Measurements from ENCODE around the gene KLHL40. TPM values are rescaled to one million over a fixed set of nuclear protein-coding genes. Genes with fewer than 3 reads are reported as not detected.

Gene KLHL40, protein sequence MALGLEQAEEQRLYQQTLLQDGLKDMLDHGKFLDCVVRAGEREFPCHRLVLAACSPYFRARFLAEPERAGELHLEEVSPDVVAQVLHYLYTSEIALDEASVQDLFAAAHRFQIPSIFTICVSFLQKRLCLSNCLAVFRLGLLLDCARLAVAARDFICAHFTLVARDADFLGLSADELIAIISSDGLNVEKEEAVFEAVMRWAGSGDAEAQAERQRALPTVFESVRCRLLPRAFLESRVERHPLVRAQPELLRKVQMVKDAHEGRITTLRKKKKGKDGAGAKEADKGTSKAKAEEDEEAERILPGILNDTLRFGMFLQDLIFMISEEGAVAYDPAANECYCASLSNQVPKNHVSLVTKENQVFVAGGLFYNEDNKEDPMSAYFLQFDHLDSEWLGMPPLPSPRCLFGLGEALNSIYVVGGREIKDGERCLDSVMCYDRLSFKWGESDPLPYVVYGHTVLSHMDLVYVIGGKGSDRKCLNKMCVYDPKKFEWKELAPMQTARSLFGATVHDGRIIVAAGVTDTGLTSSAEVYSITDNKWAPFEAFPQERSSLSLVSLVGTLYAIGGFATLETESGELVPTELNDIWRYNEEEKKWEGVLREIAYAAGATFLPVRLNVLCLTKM
- polyA plus RNA-seq (2014; cell fraction: cytosol; rRNA removed): not detected in 2 replicates
- not detected in 2 replicates for polyA plus RNA-seq (2014; cell fraction: nucleus; rRNA removed)

DNA sequence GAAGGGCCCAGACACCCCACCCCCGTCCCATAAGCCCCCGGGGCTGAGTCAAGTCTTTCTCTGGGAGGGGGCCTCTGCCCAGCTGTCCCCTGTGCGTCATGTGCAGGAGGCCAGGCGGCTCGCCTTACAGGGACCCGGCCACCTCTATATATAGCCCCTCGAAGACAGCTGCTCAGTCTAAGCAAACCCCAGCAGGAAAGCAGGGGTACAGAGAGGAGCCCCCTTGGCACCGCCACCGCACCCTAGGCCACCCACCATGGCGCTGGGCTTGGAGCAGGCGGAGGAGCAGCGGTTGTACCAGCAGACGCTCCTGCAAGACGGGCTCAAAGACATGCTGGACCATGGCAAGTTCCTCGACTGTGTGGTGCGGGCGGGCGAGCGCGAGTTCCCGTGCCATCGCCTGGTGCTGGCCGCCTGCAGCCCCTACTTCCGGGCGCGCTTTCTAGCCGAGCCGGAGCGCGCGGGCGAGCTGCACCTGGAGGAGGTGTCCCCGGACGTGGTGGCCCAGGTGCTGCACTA lies at the start of gene KLHL40:
TSS of gene KLHL40 (plus strand) at position 175 of the 519 bp plus-strand sequence. CDS start at position 257, 82 bp downstream.
- no peak for DNase-seq (ENCODE audit: low spot score)

DNA sequence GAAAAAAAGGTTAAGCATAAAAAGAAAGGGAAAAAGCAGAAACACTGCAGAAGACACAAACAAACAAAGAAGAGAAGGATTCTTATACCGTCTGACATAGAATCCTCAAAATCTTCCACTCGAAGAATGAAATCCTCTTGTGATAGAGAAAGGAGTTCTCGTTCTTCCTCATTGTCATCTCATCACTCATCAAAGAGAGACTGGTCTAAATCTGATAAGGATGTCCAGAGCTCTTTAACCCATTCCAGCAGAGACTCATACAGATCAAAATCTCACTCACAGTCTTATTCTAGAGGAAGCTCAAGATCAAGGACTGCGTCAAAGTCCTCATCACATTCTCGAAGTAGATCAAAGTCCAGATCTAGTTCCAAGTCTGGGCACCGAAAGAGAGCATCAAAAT lies 48.3 kb upstream of the KLHL40 start:
- no peak for DNase-seq (ENCODE audit: low spot score)

DNA sequence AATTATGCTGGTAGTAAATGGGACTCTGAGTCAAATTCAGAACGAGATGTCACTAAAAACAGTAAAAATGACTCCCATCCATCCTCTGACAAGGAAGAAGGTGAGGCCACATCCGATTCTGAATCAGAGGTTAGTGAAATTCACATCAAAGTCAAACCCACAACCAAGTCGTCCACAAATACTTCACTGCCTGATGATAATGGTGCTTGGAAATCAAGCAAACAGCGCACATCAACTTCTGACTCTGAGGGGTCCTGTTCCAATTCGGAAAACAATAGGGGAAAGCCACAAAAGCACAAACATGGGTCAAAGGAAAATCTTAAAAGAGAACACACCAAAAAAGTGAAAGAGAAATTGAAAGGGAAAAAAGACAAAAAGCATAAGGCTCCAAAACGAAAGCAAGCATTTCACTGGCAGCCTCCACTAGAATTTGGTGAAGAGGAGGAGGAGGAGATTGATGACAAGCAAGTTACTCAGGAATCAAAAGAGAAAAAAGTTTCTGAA lies 46.9 kb upstream of the KLHL40 start:
- no peak for DNase-seq (ENCODE audit: low spot score)

DNA sequence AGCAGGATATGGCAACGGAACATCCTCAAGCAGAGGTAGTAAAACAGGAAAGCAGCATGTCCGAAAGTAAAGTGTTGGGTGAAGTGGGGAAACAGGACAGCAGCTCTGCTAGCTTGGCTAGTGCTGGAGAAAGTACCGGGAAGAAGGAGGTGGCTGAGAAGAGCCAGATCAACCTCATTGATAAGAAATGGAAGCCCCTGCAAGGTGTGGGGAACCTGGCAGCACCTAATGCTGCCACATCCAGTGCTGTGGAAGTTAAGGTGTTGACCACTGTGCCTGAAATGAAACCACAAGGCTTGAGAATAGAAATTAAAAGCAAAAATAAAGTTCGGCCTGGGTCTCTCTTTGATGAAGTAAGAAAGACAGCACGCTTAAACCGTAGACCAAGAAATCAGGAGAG lies 46.1 kb upstream of the KLHL40 start:
- DNase-seq (ENCODE audit: low spot score): no peak

DNA sequence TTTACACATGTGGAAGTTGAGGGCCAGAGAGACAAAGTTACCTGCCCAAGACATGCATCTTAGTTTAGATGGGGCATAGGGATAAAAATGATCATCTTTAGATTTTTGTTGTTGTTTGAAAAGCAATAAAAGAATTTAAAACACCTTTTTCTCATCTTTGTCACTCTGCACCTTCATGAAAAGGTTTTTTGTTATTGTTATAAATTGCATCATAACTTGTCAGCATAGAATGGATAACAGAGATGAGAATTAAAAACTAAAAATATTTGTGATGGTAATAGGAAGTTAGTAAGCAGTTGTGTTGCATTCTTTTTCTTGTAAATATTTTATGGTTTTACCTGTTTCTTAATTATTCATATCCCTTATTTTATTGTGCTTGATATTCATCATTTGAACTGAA lies 45.2 kb upstream of the KLHL40 start:
- no peak for DNase-seq (ENCODE audit: low spot score)

DNA sequence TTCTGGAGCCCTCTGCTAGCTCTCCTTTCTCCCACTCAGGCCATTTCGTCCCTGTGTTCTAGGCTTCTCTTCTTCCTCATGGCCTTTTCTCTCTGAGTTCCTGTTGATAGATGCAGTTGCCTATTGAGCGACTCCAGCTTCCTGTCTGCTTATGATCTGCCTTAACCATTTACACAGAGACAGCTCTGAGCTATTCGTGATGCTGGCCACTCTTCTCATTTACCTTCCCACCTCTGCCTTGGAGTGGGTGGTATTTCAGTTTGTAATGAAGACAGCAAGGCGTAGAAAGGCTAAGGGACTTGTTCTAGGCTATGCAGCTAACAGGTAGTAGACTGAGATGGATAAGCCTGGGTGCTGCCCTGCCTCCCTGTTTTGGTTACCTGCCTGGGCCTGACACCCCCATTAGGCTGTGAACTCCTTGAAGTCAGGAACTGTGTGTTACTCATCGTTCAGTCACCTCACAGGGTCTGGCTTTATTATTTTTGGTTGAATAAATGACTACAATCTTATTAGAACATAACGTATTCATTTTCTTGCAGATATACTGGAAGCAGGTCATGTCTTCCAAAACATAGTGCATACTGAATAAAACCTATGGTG lies 44.5 kb upstream of the KLHL40 start:
- no peak for DNase-seq (ENCODE audit: low spot score)

DNA sequence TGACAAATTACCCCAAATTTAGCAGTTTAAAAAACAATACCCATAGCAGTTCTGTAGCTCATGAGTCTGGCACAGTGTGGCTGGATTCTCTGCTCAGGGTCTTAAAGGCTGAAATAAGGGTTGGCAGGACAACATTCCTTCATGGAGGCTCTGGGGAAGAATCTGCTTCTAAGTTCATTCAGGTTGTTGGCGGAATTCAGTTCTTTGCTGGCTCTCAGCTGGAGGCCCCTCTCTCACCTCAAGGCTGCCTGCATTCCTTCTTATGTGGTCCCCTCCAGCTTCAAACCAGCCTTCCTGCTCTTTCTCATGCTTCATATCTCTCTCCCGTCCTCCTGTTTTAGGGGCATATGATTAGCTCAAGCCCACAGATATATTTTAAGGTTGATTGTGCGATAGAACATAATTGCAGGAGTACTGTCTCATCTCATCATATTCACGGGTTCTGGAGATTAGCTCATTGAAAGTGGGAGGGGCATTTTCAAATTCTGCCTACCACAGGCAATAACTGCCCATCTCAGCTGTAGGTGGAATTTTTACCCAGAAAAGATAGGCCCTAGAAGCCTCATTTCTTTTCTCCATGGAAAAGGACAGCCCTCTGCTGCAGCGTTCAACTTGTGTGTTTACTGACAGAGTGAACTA lies 37.4 kb upstream of the KLHL40 start:
- no peak for DNase-seq (ENCODE audit: low spot score)

DNA sequence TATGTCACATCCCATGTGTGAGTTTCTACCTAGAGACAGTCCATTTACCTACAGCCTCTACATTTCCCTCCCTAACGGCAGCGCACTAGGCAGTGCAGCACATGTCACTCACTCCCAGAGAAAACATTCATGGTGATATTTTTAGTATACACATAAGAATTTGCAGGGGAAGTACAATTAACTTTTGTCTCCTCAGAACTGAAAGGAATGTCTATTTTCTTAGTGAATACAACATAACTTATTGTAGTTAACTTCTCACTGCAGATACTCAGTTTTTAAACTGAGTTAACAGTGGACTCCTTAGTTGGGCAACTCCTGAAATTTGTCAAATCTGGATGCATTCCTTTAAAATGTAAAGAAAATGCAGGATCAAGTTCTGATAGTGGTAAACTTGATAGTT lies 36.3 kb upstream of the KLHL40 start:
- no peak for DNase-seq (ENCODE audit: low spot score)

DNA sequence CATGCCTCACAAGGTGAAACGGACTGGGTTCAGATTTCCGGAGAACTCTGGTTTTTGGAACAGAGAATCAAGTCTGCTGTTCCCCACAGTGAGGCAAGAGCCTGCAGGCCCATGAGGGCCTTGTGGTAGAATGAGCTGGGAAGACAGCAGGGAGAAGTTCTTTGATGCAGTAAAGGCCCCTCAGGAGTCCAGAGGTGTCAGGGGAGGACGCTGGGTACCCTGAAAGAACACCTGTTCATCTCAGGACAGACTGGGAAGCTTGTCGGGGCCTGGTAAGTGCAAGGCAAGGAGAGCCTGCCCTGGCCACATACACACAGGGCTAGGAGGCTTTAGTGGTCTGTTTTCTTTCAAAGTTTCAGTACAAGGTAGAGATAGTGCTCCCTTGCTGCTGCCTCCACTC lies 35.6 kb upstream of the KLHL40 start:
- DNase-seq (ENCODE audit: low spot score): no peak

DNA sequence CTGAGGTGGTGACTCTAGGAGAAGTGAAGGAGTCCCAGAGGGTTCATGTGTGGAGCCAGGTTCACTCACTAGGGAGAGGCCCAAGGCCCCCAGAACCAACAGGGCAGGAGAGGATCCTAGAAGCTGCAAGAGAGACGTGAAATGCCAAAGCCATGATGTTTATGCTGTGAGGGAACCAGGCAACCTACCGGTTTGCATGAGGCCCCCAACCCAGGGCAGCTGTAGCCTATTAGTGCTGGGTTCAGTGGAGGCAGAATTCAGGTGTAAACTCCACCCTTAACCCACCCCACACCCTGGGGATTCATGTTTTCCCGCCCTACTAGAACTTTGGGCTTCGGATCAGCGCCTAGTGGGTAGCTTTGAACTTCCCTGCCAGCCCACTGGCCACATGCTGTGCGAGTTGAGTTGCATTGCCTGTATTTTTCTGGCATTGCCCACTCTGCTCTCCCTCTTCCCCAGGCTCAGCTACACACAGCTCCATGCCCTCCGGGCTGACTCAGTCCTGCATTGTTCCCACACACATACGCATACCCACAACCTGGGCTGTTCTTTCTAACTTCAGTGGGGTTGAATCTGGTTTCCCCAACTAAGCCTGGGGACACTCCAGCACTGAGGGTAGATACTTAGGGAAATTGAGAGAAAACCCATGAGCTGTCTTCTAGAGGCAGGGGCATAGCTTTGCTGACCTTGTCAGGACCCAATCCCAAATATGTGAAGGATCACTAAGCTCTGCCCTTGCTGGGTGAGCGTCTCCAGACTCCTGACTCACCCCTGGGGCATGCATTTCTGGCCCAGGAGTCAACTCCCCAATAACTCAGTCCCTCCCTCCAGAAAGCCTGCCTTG lies 33.9 kb upstream of the KLHL40 start:
- DNase-seq (ENCODE audit: low spot score): no peak

DNA sequence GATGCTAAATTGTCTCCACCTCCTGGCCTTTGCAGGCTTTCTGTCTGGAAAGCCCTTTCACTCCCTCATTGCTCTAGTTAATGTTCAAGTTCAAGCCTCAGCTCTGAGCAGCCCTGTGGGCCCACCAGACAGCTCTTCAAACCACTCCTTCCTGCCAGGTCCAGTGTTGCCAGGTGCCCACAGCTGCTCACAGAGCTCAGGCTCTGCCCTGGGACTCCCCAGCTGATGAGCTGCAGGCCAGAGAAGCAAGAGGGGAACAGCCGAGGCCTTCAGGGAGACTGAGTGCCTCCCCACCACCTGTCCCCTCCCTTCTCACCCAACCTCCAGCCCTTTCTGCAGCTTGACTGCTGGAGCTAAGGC lies 33.1 kb upstream of the KLHL40 start:
- no peak for DNase-seq (ENCODE audit: low spot score)

DNA sequence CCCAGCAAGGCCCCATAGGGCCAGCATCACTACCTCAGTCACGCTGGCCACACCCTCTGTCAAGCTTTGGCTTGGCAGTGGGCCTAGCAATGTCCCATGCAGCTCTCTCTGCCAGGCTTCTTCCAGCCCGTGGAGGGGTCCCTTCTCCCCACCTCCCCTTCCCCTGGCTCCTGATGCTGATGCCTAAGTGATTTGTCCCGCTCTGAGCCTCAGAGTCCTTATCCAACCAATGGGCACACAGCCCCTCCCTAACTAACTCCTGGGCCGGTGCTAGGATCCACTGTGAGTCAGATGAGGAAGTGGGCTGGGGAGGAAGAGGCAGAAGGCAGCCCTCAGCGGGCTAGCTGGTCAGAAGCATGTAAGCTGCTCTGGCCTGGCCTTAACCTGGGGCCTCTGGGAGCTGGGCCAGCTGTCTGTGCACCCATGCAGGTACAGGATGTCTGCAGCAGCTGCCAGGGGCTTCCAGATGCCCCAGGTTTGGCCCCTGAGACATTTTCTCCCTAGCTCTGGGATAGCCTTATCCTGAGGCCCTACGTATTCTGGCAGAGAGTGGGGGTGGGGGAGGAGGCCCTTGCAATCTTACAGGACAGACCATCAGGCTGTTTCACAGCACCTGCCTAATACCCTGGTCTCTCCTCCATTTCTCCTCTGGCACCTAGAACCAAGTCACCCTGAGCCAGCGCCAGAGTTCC lies 32.6 kb upstream of the KLHL40 start:
- no peak for DNase-seq (ENCODE audit: low spot score)

DNA sequence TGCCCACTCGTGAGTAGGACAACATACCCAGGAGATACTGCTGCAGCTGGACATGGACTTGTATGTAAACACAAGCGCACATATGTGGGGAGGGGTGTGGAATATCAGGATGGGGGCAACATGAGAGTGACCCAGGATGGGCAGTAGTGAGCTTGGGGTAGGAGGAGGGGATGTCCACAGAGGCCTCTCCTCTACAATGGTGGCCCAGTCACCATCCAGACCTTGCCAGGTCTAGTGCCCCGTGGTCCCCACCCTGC lies 32.1 kb upstream of the KLHL40 start:
- DNase-seq (ENCODE audit: low spot score): no peak

DNA sequence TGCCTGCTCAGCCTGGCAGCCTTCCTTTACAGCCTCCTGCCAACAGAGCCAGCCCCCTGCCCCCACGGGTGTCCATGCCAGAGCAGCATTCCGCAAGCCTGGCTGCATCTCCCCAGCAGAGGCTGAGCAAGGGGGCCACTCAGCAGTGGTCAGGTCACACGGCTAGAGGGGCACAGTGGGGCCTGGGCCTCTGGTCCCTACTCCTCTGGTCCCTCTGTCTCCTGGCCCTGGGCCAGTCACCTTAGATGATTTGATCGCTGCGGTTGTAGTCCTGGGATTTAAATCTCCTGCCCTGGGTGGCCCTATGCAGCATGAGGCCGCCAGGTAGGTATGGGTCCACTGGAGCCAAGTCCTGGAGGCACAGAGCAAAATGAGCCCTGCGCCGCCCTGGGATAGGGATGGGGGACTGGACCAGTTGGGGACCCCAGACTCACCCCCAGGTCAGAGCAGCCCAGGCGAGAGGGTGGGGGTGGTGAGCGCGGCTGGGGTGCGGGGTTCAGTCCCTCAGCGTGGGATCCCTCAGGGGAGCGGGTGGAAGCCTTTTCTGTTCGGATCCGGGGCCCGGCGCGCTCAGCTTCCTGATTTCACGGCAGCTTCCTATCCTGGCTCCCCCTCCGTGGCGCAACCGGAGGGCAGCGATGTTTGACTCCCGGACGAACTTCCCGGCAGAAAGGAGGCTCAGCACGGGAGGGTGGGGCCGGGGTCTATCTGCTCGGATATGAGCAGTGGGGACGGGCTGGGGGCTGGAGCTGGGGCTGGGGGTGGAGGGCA lies 31.6 kb upstream of the KLHL40 start, which contains the start of gene ZBTB47:
TSS of gene ZBTB47 (plus strand) at position 138 of the 771 bp plus-strand sequence. CDS start 4,659 bp downstream, outside the sequence.
- no peak for DNase-seq (ENCODE audit: low spot score)

DNA sequence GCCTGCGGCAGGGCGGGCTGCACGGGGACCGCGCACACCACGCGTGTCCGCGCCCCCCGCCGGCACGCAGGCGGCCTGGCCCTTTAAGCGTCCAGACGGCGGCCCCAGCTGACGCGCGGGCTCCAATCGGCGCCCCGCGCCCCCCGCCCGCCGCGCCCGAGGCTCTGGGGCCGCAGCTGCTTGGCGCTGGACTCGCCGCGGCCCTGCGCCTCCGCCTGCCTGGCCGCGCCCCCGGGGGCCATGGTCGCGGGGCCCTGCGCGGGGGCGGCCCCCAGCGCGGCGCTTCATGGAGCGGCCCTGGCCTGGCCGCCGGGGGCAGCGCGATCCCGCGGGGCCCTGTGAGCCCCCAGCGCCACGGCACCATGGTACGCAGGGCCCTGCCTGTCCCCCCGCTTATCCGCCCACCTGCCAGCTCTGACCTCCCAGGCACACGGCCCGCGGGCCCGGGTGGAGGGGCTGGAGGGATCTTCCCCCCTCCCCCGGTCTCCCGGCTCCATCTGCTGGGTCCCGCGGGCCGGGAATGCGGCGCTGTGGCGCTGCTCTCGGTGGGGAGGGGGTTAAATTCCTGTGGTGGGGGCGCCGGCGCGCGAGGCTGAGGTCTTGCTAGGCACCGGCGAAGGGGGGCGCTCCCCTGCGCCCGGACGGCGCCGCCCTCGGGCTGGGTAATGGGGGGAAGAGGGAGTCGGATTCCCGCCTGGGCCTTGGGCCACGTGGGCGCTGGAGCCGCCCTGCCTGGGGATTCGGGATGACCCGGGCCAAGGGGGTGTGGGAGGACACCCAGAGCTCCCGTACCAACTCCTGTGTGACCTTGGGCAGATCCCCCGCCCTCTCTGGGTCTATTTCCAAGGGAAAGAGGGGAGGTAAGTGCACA lies 30.8 kb upstream of the KLHL40 start:
- DNase-seq (ENCODE audit: low spot score): no peak

DNA sequence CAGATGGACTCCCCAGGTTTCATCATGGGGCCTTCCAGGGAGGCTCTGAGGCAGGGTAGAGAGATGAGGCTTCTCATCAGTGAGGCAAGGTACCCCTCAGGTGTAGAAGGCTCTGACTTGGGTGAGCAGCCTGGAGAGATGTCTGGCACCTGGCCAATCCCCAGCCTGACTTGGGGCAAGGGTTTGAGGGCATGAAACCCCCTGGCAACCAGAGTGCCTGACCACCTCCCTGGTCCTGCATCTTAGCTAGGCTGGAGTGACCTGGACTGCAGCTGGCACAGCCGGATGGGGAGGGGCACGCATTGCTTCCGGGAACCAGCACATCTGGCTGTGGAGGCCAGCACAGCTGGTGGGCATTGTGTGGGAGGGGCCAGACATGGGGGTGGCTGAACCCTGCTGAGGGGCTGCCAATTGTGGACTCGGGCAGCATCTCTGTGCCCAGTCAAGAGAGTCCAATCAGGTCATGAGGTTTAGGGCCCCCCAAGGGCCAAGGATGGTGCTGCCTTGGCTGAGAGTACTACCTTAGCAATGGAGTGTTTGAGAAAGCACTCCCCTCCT lies 29.9 kb upstream of the KLHL40 start:
- DNase-seq (ENCODE audit: low spot score): no peak

DNA sequence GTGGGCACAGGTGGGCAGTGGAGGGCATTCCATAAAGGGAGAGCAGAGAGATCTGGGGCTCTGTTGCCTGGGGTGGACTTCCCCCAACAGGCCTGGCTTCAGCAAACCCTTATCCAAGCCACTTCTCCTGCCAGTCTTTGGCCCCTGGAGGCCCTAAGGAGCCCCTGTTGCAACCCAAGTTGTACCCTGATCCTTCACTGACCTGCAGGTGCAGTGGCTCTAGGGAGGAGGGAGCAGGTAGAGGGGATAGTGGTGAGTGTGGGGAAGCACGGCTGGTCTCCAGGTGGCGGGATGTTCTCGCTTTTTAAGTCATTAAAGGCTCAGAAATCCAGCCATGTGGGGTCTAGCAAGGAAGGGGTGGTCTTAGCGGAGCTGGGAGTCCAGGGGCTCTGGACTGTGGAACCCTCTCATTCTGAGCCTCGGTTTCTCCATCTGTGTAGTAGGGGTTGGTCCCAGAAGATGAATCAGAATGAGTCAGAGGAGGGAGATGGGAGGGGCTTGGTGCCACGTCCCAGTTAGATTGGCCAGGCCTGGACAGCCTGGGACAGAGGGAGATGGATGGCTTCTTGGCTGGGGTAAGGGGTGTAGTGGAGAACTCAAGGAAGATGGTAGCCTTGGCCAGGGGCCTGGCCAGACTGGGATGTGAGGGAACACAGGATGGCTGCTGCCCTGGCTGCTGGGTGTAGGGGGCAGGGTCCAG lies 29.2 kb upstream of the KLHL40 start:
- DNase-seq (ENCODE audit: low spot score): no peak
